Stimulated activated CD8-positive, alpha-beta memory T cell treated with anti-CD3 and anti-CD28 coated beads, Interleukin-4, amount 100 ng/mL, for 48 hours (primary cell): ENCODE results near the gene RYR2.

Experiments
- DNase-seq: peaks from one replicate; pipeline ENCODE4 v3.0.0-alpha.2; 2020

Gene RYR2

DNA sequence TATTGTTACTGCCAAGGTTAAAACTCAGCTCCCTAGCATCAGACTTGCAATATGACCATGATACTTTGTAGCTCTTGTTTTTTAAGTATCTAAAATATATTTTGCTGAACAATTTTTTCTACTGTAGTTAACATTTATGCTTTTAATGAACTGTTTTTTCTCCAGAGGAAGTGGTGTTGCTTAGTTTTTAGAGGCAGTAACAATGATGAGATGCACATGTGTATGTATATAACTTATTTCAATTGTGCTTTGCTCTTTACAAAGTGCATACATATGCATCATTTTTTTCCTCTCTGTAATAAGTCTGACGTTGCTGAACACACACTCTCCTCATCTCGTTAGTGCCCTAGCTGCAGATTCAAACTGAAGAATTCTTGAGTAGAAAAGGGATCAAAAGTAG is 430.0 kb downstream of the RYR2 start:
- DNase-seq = no peak

DNA sequence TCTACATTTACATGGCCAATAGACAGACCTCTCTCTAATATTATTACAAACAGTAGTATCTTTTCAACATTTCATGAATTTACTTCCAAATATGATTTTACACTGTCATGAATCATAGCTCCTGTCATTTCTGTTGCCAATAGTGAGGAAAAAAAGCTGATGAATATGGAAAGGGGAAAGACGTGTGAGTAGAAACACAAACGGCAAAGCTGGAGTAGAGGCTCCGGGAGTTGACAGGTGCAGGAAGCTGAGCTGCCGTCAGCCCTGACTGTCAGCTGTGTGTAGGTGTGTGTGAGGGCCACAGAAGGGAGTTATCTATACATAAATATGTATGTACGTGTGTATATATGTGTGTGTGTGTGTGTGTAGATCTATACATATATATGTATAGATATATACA is 431.9 kb downstream of the RYR2 start:
- no peak for DNase-seq

- no peak for DNase-seq
These were observed 436.1 kb downstream of the RYR2 start for GRCh38 chr1:237478082-237478481.

- DNase-seq = no peak
These were observed 436.9 kb downstream of the RYR2 start for GRCh38 chr1:237478842-237479241.

- DNase-seq = no peak
These were observed 440.8 kb downstream of the RYR2 start for GRCh38 chr1:237482777-237483176.

DNA sequence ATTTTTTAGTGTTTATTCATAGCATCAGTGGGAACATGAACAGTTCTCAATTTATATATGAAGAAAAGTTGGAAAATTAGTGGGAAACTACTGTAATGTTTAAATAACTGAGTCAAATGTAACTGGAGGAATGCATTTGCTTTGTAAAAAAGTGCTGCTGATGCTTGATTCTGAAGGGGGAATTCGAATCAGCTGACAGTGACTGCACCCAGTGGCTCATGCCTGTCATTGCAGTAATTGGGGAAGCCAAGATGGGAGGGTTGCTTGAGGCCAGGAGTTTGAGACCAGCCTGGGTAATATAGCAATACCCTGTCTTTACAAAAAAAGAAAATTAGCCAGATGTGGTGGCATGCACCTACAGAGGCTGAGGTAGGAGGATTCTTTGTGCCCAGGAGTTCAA is 450.4 kb downstream of the RYR2 start:
- DNase-seq = no peak

GRCh38 chr1:237500566-237500965 is 458.6 kb downstream of the RYR2 start:
- DNase-seq = no peak

DNA sequence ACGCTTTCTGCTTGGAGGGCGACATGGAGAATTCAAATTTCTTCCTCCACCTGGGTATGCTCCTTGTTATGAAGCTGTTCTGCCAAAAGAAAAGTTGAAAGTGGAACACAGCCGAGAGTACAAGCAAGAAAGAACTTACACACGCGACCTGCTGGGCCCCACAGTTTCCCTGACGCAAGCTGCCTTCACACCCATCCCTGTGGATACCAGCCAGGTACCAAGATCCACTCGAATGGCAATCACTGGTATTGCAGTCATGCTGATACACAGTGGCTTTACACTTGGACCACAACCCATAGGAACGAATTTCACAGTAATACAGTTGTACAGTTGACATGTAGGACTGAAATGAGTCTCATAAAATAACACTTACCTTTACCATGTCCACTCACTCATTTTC is 461.3 kb downstream of the RYR2 start:
- DNase-seq = no peak

- DNase-seq = no peak
These were observed 465.0 kb downstream of the RYR2 start for GRCh38 chr1:237507005-237507404.

- no peak for DNase-seq
These were observed 467.8 kb downstream of the RYR2 start for GRCh38 chr1:237509748-237510147.

DNA sequence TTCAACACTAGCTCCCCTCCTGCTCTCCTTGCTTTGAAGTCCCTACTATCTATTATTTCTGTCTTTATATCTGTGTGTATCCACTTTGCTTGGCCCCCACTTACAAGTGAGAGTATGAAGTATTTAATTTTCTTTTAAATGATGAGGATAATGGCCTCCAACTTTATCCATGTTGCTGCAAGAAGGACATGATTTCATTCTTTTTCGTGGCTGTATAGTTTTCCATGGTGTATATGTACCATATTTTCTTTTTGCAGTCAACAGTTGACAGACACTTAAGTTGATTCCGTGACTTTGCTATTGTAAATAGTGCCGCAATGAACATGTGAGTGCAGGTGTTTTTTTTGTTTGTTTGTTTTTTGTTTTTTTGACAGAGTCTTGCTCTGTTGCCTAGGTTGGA is 483.1 kb downstream of the RYR2 start:
- no peak for DNase-seq

DNA sequence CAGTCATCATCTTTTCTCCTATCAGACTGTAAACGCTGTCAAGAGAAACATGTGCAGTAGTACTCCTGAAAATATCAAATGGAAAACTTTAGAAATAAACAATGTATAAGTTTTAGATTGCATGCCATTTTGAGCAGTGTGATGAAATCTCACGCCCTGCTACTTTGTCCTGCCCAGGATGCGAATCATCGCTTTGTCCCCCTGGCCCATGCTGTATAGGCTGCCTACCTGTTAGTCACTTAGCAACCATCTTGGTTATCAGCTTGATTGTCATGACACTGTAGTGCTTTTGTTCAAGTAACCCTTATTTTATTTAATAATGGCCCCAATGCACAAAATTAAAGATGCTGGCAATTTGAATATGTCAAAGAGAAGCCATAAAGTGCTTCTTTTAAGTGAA is 485.8 kb downstream of the RYR2 start:
- no peak for DNase-seq

DNA sequence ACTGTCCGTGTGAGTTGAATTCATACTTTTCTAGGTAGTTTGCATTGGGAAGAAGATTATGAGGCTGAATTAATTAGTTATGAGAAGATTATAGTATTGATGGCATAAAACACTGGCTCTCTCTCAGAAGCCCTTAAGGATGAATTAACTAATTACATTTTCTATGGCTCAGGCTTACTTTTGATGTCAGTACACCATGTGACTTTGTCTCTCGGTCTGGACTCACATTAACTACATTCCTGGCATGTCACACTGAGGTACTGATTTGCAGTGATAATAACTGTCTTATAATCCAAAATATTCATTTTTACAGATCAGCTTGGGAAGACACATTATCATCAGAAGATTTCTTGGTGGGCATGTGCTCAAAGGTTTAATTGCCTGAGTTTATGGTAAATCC is 486.6 kb downstream of the RYR2 start:
- DNase-seq = no peak

- no peak for DNase-seq
These were observed 497.1 kb downstream of the RYR2 start for GRCh38 chr1:237539055-237539454.

- no peak for DNase-seq
These were observed 500.8 kb downstream of the RYR2 start for GRCh38 chr1:237542525-237543418.

DNA sequence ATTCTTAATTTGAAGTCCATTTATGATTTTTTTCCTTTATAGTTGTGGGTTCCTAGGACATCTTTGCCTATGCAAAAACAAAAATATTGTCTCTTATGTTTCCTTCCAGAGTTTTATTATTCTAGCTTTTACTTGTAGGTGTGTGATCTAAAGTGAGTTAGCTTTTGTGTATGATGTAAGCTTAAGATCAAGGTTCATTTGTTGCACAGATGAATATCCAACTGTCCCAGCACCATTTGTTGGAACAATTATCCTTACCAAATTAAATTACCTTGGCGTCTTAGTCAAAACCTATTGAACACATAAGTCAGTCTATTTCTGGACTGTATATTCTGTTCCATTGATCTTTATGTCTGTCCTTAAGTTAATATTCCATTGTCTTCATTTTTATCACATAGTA is 511.1 kb downstream of the RYR2 start:
- DNase-seq = no peak

DNA sequence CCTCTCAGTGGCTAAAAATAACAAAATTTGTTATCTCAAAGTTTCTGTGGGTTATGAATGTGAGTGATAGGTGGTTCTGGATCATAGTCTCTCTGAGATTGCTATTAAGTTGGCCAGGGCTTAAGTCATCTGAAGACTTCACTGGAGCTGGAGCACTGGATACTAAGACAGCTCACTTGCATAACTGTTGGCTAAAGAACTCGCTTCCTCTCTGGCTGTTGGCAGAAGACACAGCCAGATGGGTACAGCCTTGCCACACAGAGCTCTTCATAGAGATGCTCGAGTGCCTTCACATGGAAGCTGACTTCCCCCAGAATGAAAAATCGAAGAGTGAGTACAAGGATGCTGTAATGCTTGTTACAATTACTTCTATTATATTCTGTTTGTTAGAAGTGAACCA is 514.9 kb downstream of the RYR2 start:
- DNase-seq = no peak

DNA sequence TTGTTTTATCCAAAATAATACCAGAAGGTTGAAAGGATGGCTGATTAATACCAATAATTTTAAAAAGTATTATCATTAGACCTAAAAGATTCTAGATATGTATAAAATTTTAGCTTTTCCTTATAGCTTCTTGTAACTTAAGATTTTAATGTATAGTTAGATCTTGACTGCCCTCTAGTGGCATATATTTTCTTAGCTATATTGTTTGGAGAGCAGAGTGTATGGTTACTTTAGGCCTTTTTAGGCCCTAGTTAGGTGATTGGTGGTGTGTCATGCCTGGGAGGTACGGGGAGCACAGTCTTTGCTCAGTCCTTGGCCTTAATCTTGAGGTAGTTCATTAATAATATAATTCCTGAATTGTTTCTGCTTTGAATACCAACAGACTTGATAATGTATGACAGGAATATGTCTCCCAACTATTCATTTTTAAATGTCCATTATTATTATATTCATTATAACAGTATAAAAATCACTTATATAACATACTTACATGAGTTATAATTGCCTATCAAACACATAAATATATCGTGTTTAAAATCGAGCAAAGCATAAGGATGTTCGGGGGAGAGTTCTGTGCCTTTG is 520.3 kb downstream of the RYR2 start:
- no peak for DNase-seq

- no peak for DNase-seq
These were observed 523.3 kb downstream of the RYR2 start for GRCh38 chr1:237565236-237565635.

DNA sequence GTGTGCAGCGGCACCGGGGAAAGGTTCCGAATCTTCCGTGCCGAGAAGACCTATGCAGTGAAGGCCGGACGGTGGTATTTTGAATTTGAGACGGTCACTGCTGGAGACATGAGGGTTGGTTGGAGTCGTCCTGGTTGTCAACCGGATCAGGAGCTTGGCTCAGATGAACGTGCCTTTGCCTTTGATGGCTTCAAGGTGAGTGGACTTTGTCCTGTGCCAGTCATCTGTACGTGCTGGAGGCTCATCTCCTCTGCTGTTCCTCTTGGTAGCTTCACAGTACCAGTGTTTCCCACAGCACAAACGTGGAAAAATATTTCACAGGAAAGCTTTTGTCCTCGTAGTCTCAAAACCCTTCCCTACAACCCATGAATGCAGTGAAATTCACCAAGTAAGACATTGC is 524.6 kb downstream of the RYR2 start:
- no peak for DNase-seq

DNA sequence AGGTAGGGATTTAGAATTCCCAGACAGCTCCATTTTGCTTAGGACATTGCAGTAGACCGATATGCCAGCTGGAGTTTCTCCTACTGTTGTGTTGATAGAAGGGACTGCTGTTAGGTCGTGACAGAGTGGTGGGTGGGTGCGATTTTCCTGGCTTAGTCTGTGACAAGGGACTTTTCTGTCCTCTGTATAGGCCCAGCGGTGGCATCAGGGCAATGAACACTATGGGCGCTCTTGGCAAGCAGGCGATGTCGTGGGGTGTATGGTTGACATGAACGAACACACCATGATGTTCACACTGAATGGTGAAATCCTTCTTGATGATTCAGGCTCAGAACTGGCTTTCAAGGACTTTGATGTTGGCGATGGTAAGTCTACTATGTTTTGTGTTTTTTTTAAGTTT is 527.0 kb downstream of the RYR2 start:
- DNase-seq = no peak

DNA sequence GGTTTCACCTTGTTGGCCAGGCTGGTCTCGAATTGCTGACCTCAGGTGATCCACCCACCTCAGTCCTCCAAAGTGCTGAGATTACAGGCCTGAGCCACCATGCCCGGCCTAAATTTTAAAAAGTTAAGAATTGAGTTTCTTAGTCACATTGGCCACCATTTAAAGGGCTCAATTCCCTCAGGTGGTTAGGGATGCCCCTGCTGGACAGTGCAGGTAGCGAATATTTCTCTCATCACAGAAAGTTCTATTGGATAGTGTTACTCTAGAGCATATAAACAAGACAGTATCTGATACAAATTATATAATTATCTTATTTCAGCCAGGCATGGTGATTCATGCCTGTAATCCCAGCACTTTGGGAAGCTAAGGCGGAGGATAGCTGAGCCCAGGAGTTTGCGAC is 528.5 kb downstream of the RYR2 start:
- DNase-seq = no peak

GRCh38 chr1:237574536-237574935 is 532.6 kb downstream of the RYR2 start:
- no peak for DNase-seq

- no peak for DNase-seq
These were observed 536.6 kb downstream of the RYR2 start for GRCh38 chr1:237578540-237578939.

DNA sequence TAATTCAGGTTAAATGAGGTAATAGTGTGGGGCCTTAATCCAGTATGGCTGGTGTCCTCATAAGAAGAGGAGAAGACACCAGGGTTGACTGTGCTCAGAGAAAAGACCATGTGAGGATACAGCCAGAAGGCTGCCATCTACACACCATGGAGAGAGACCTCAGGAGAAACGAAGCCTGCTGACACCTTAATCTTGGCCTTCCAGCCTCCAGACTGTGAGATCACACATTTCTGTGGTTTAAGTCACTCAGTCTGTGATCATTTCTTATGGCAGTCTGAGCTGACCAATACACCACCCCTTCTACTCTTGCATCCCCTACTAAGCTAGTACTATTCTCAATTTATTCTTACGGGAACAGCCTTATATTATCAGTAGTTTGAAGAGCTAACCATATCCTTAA is 538.7 kb downstream of the RYR2 start:
- no peak for DNase-seq
